Subcutaneous abdominal adipose tissue (tissue), 5 donors: ENCODE results near the gene DENND2C.

Source experiments
- H3K27ac ChIP-seq: one replicate; pipeline ENCODE4 v1.7.0; 2013; ENCODE audit warnings: low read depth, mild to moderate bottlenecking, inconsistent platforms, low read length, moderate library complexity
- H3K27me3 ChIP-seq, 5 donors: one replicate each; pipeline ENCODE4 v1.7.0; 2013; ENCODE audit warnings: low read length in 5 of 5, inconsistent platforms in 1 of 5; ENCODE audit not compliant: control insufficient read depth in 5 of 5, insufficient read depth in 4 of 5
- H3K36me3 ChIP-seq, 5 donors: one replicate each; pipeline ENCODE4 v1.7.0; 2013; ENCODE audit warnings: low read length in 5 of 5; ENCODE audit not compliant: control insufficient read depth in 5 of 5, insufficient read depth in 5 of 5
- H3K4me1 ChIP-seq, 5 donors: one replicate each; pipeline ENCODE4 v1.7.0; 2013; ENCODE audit warnings: low read length in 5 of 5, mild to moderate bottlenecking in 3 of 5, moderate library complexity in 1 of 5; ENCODE audit not compliant: control insufficient read depth in 5 of 5, insufficient read depth in 5 of 5
- H3K4me3 ChIP-seq, 5 donors: one replicate each; pipeline ENCODE4 v1.7.0; 2013; ENCODE audit warnings: low read length in 5 of 5, low read depth in 1 of 5
- H3K9ac ChIP-seq, 5 donors: one replicate each; pipeline ENCODE4 v1.7.0; 2013; ENCODE audit warnings: low read length in 5 of 5, mild to moderate bottlenecking in 4 of 5, moderate library complexity in 3 of 5
- H3K9me3 ChIP-seq, 5 donors: one replicate each; pipeline ENCODE4 v1.7.0; 2013; ENCODE audit warnings: low read length in 5 of 5; ENCODE audit not compliant: control insufficient read depth in 5 of 5
- donor health status: healthy.
- donor health status: healthy.
- donor health status: healthy.
- donor health status: healthy.
- donor health status: healthy.

The DENND2C gene

GRCh38 chr1:114703242-114703641, 33.4 kb upstream of the DENND2C start:
- H3K27me3 ChIP-seq = no peaks in the 10 kb centered on the region
- peaks cover 21 to 30% (median 24%) of the 10 kb centered on the region in 5 donors for H3K36me3 ChIP-seq
- H3K9ac ChIP-seq = no peak overlapping the region
- H3K4me1 ChIP-seq = peaks cover 0 to 9% (median 4%) of the 10 kb centered on the region in 5 donors
- no peak overlapping the region for H3K27ac ChIP-seq
- no peaks in the 10 kb centered on the region for H3K9me3 ChIP-seq
- no peak overlapping the region for H3K4me3 ChIP-seq

- Histone ChIP-seq H3K4me3 (no peak overlapping the region), H3K9ac (no peak overlapping the region), H3K27me3 (no peaks in the 10 kb centered on the region), H3K27ac (no peak overlapping the region), H3K9me3 (no peaks in the 10 kb centered on the region), H3K4me1 (peaks cover 0 to 9% (median 4%) of the 10 kb centered on the region in 5 donors), H3K36me3 (peaks cover 16 to 25% (median 19%) of the 10 kb centered on the region in 5 donors)
Measured at GRCh38 chr1:114702737-114703136, 32.9 kb upstream of the DENND2C start.

GRCh38 chr1:114701931-114702330, 32.1 kb upstream of the DENND2C start:
- H3K4me3 ChIP-seq = no peak overlapping the region
- H3K27ac ChIP-seq = no peak overlapping the region
- H3K4me1 ChIP-seq = peaks cover 0 to 9% (median 4%) of the 10 kb centered on the region in 5 donors
- no peaks in the 10 kb centered on the region for H3K9me3 ChIP-seq
- no peak overlapping the region for H3K9ac ChIP-seq
- H3K36me3 ChIP-seq = peaks cover 8 to 17% (median 11%) of the 10 kb centered on the region in 5 donors
- no peaks in the 10 kb centered on the region for H3K27me3 ChIP-seq

- Histone ChIP-seq H3K4me1 (peaks cover 0 to 9% (median 4%) of the 10 kb centered on the region in 5 donors), H3K9me3 (no peaks in the 10 kb centered on the region), H3K27ac (no peak overlapping the region), H3K27me3 (no peaks in the 10 kb centered on the region), H3K9ac (no peak overlapping the region), H3K36me3 (no peaks in the 10 kb centered on the region), H3K4me3 (no peak overlapping the region)
Measured at GRCh38 chr1:114700036-114700600, 30.3 kb upstream of the DENND2C start.

- Histone ChIP-seq H3K4me3 (no peak overlapping the region), H3K9ac (no peak overlapping the region), H3K27ac (no peak overlapping the region), H3K36me3 (no peaks in the 10 kb centered on the region), H3K9me3 (no peaks in the 10 kb centered on the region), H3K27me3 (no peaks in the 10 kb centered on the region), H3K4me1 (peaks cover 0 to 4% (median 0%) of the 10 kb centered on the region in 5 donors)
Measured at GRCh38 chr1:114696810-114697209, 27.0 kb upstream of the DENND2C start.

GRCh38 chr1:114695430-114696058, 25.7 kb upstream of the DENND2C start, which contains the start of gene AMPD1:
AMPD1 (minus strand) TSS chr1:114695546; CDS start chr1:114695471, 75 bp downstream.
- no peak within 1 kb of the TSS for H3K27ac ChIP-seq
- no peaks in the 10 kb centered on the region for H3K27me3 ChIP-seq
- no peak within 1 kb of the TSS for H3K4me3 ChIP-seq
- H3K9ac ChIP-seq = no peak within 1 kb of the TSS
- H3K9me3 ChIP-seq = no peaks in the 10 kb centered on the region
- no peaks in the 10 kb centered on the region for H3K36me3 ChIP-seq
- H3K4me1 ChIP-seq = peaks cover 0 to 4% (median 0%) of the 10 kb centered on the region in 5 donors

GRCh38 chr1:114694540-114695310, 24.9 kb upstream of the DENND2C start:
- no peaks in the 10 kb centered on the region for H3K36me3 ChIP-seq
- no peaks in the 10 kb centered on the region for H3K9me3 ChIP-seq
- no peaks in the 10 kb centered on the region for H3K4me1 ChIP-seq
- no peak overlapping the region for H3K27ac ChIP-seq
- no peak overlapping the region for H3K9ac ChIP-seq
- H3K4me3 ChIP-seq = no peak overlapping the region
- no peaks in the 10 kb centered on the region for H3K27me3 ChIP-seq

- Histone ChIP-seq H3K9ac (no peak overlapping the region), H3K4me3 (no peak overlapping the region), H3K9me3 (no peaks in the 10 kb centered on the region), H3K27me3 (peaks cover 0 to 3% (median 0%) of the 10 kb centered on the region in 5 donors), H3K4me1 (no peaks in the 10 kb centered on the region), H3K36me3 (no peaks in the 10 kb centered on the region), H3K27ac (no peak overlapping the region)
Measured at GRCh38 chr1:114692947-114693346, 23.1 kb upstream of the DENND2C start.

GRCh38 chr1:114691061-114691460, 21.2 kb upstream of the DENND2C start:
- H3K27me3 ChIP-seq = peaks cover 0 to 3% (median 0%) of the 10 kb centered on the region in 5 donors
- no peak overlapping the region for H3K27ac ChIP-seq
- no peaks in the 10 kb centered on the region for H3K9me3 ChIP-seq
- no peaks in the 10 kb centered on the region for H3K4me1 ChIP-seq
- H3K9ac ChIP-seq = no peak overlapping the region
- H3K4me3 ChIP-seq = no peak overlapping the region
- no peaks in the 10 kb centered on the region for H3K36me3 ChIP-seq

GRCh38 chr1:114690148-114690547, 20.3 kb upstream of the DENND2C start:
- H3K27ac ChIP-seq = no peak overlapping the region
- H3K9ac ChIP-seq = no peak overlapping the region
- no peaks in the 10 kb centered on the region for H3K4me1 ChIP-seq
- H3K4me3 ChIP-seq = no peak overlapping the region
- H3K9me3 ChIP-seq = no peaks in the 10 kb centered on the region
- peaks cover 0 to 3% (median 0%) of the 10 kb centered on the region in 5 donors for H3K27me3 ChIP-seq
- H3K36me3 ChIP-seq = no peaks in the 10 kb centered on the region
